ENCODE results near the gene POU2AF3. TPM values are rescaled to one million over a fixed set of nuclear protein-coding genes. Genes with fewer than 3 reads are reported as not detected.

Gene POU2AF3
- total and polyA plus RNA-seq, 2 of the 4 experiments (the other 2 are of a cell fraction), result 0.17 TPM; not detected in 1

- TF ChIP-seq RFX5 (IDR thresholded peaks at IDR 0.05; ENCODE audit: low read depth, low read length), result no peak
Observed at GRCh38 chr11:111357150-111358037, 59.0 kb downstream of the POU2AF3 start (continued).

Small RNA genes within 50 kb of the gene (microRNA-seq; reads per million reads assigned to microRNA genes)
- gene MIR4491 (ENCODE audit: insufficient read depth in 1 of 2, insufficient read length in 1 of 2, unreplicated experiment in 1 of 2), result 0 reads per million in 2 experiments

Small RNA genes within 50 kb of the gene (small RNA-seq; reads per million reads assigned to genes)
- 0 to 0.76 (median 0) reads per million in 5 experiments for gene MIR4491

Other genes starting within 250 kb of the POU2AF3 start
- not detected in 2 replicates for gene POU2AF2, start 52.8 kb upstream of the POU2AF3 start, total RNA-seq (2012; rRNA removed)
- gene POU2AF2, start 52.8 kb upstream of the POU2AF3 start, polyA plus RNA-seq (2012; rRNA removed), result not detected in 2 replicates
- not detected in 2 replicates for gene POU2AF1, start 80.7 kb downstream of the POU2AF3 start, total RNA-seq (2012; rRNA removed)
- gene POU2AF1, start 80.7 kb downstream of the POU2AF3 start, polyA plus RNA-seq (2012; rRNA removed), result not detected in 2 replicates
- not detected in 2 replicates for gene BTG4, start 213.8 kb downstream of the POU2AF3 start, total RNA-seq (2012; rRNA removed)
- not detected in 2 replicates for gene BTG4, start 213.8 kb downstream of the POU2AF3 start, polyA plus RNA-seq (2012; rRNA removed)
- not detected in 2 replicates for gene HOATZ, start 216.2 kb downstream of the POU2AF3 start, total RNA-seq (2012; rRNA removed)
- gene HOATZ, start 216.2 kb downstream of the POU2AF3 start, polyA plus RNA-seq (2012; rRNA removed), result not detected in 2 replicates
- 92.5 and 111 TPM in 2 replicates for gene LAYN, start 242.2 kb downstream of the POU2AF3 start, total RNA-seq (2012; rRNA removed)
- 95.1 and 118 TPM in 2 replicates for gene LAYN, start 242.2 kb downstream of the POU2AF3 start, polyA plus RNA-seq (2012; rRNA removed)

Data from IMR-90 (cell line).